Superior temporal gyrus (tissue), 1 donor: ENCODE results near the gene MAP3K7CL.
A peak's percentile ranks its signal among the peaks of the same experiment; 100 is the strongest.

Source experiments
- DNase-seq: peaks from one replicate; pipeline ENCODE4 v3.0.0-alpha.2; 2016; ENCODE audit errors: extremely low spot score

The MAP3K7CL gene

GRCh38 chr21:29130270-29130969, at the start of gene MAP3K7CL:
Gene MAP3K7CL, plus strand, starts transcription at chr21:29130644. Its CDS starts 2,701 bp downstream, at chr21:29133345.
- no peak for DNase-seq

- DNase-seq, result no peak
These were observed 48.2 kb upstream of the MAP3K7CL start for GRCh38 chr21:29082046-29082815.

- no peak for DNase-seq
These were observed 47.1 kb upstream of the MAP3K7CL start for GRCh38 chr21:29083306-29083705.

GRCh38 chr21:29084372-29084771, 46.1 kb upstream of the MAP3K7CL start:
- DNase-seq, result no peak

- DNase-seq, result no peak
These were observed 45.2 kb upstream of the MAP3K7CL start for GRCh38 chr21:29085106-29085752.

GRCh38 chr21:29091033-29091432, 39.4 kb upstream of the MAP3K7CL start:
- DNase-seq, result no peak

- no peak for DNase-seq
These were observed 38.1 kb upstream of the MAP3K7CL start for GRCh38 chr21:29092102-29092959.

GRCh38 chr21:29096218-29097015, 34.0 kb upstream of the MAP3K7CL start:
- DNase-seq, result no peak

GRCh38 chr21:29098156-29098555, 32.3 kb upstream of the MAP3K7CL start:
- peak; percentile 56 for DNase-seq

GRCh38 chr21:29102791-29103257, 27.6 kb upstream of the MAP3K7CL start:
- DNase-seq, result no peak

- DNase-seq, result no peak
These were observed 26.2 kb upstream of the MAP3K7CL start for GRCh38 chr21:29104239-29104708.

GRCh38 chr21:29105218-29105617, 25.2 kb upstream of the MAP3K7CL start:
- no peak for DNase-seq

- DNase-seq, result no peak
These were observed 15.5 kb upstream of the MAP3K7CL start for GRCh38 chr21:29114765-29115500.

- DNase-seq, result no peak
These were observed 14.5 kb upstream of the MAP3K7CL start for GRCh38 chr21:29115899-29116298.

GRCh38 chr21:29117372-29117955, 13.0 kb upstream of the MAP3K7CL start:
- no peak for DNase-seq

GRCh38 chr21:29121759-29122158, 8.7 kb upstream of the MAP3K7CL start:
- no peak for DNase-seq

GRCh38 chr21:29124645-29125044, 5.8 kb upstream of the MAP3K7CL start:
- no peak for DNase-seq

- DNase-seq, result no peak
These were observed 5.3 kb upstream of the MAP3K7CL start for GRCh38 chr21:29125191-29125590.

GRCh38 chr21:29125979-29126378, 4.5 kb upstream of the MAP3K7CL start:
- DNase-seq, result no peak

GRCh38 chr21:29133241-29133640, 2.8 kb downstream of the MAP3K7CL start:
- DNase-seq, result no peak
